Gastrocnemius medialis (tissue), 4 donors: ENCODE measurements around the gene CEP97. TPM values are rescaled to one million over a fixed set of nuclear protein-coding genes. Genes with fewer than 3 reads are reported as not detected.

Experiments used
- ATAC-seq, 2 donors: fragments of 150-250 bp; one replicate each; pipeline ENCODE4 v1.9.1; 2016
- DNase-seq, 2 donors: peaks; one replicate each; pipeline ENCODE4 v3.0.0-alpha.2; 2019
- H3K27ac ChIP-seq, 4 donors: fragments of 200-600 bp; sonication (generic); 1 replicate in 1 of 4; 2 replicates in 3 of 4; pipeline ENCODE4 v1.5.1; 2016 to 2018; ENCODE audit warnings: mild to moderate bottlenecking in 2 of 4, moderate library complexity in 1 of 4
- H3K27me3 ChIP-seq, 3 donors: fragments of 200-600 bp; sonication (generic) in 2 of 3; 1 replicate in 1 of 3; 2 replicates in 2 of 3; pipeline versions ENCODE4 v1.5.1 to v1.6.0; 2016 to 2019; ENCODE audit warnings: mild to moderate bottlenecking in 1 of 3, moderate library complexity in 1 of 3
- H3K36me3 ChIP-seq, 2 donors: fragments of 200-600 bp; sonication (generic) in 1 of 2; one replicate each; pipeline ENCODE4 v1.5.1; 2017 to 2018
- H3K4me1 ChIP-seq, 2 donors: fragments of 200-600 bp; sonication (generic) in 1 of 2; one replicate each; pipeline ENCODE4 v1.5.1; 2016 to 2017; ENCODE audit warnings: mild to moderate bottlenecking in 2 of 2
- H3K4me3 ChIP-seq, 4 donors: fragments of 200-600 bp; sonication (generic) in 3 of 4; 1 replicate in 1 of 4; 2 replicates in 3 of 4; pipeline ENCODE4 v1.5.1; 2016 to 2019; ENCODE audit warnings: mild to moderate bottlenecking in 2 of 4
- H3K9me3 ChIP-seq, 3 donors: fragments of 200-600 bp; sonication (generic) in 2 of 3; 1 replicate in 1 of 3; 2 replicates in 2 of 3; pipeline ENCODE4 v1.5.1; 2016 to 2019
- POLR2A ChIP-seq, 2 donors: fragments of 450-650 bp; IDR thresholded peaks; one replicate each; pipeline ENCODE4 v1.6.1; 2017; ENCODE audit warnings: antibody characterized with exemption in 2 of 2, mild to moderate bottlenecking in 2 of 2, moderate library complexity in 2 of 2
- in situ Hi-C, 4 donors: fragments of 200-750 bp; cut with MboI; loops; one replicate each; pipeline versions ENCODE4 v1.15.0 to v1.8.0; 2017; ENCODE audit warnings: low sequenced_read_pairs in 4 of 4
- intact Hi-C: fragments of 100-400 bp; cut with DNase I; formaldehyde crosslinking; loops from one replicate; pipeline ENCODE4 v1.15.1; 2023; ENCODE audit warnings: low total_unique reads
- total RNA-seq, 4 donors: library from RNA; depleted of rRNA; stranded (reverse); fragments of >200 nt; gene quantifications; one replicate each; pipeline versions ENCODE4 v1.1.0 to v1.2.3, GENCODE V29; 2016
- TF ChIP-seq, protein P1 (sequence below), 5 experiments: fragments of 450-650 bp in 3 of 5; fragments of 200-600 bp in 2 of 5; sonication (generic) in 2 of 5; IDR thresholded peaks in 4 of 5; conservative IDR thresholded peaks in 1 of 5; 1 replicate in 4 of 5; 2 replicates in 1 of 5; pipeline ENCODE4 v1.5.1; 2016 to 2019; ENCODE audit warnings: antibody characterized with exemption in 5 of 5, mild to moderate bottlenecking in 3 of 5, moderate library complexity in 3 of 5

CEP97 gene
- total RNA-seq, 4 donors from 2014 or later = 8.3 to 20.0 (median 13.2) TPM

DNA sequence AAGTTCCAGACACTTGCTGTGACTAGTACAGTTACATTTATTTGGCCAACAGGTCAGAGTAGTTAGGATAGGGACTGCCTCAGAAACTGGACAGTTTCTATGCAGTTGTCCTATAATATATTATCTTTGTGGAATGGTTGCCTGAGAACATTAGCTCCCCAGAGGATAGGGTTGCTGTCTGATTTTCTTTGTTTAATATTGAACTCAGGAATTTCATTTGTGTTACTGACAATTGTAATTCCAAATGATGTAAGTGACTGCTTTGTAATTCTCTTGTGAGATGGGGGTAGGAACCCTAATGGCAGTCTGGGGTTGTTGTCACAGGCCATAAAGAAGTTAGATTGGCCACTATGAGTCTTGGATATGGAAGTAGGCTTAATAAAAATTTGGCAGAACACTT is 56.8 kb downstream of the CEP97 start:
- Histone ChIP-seq H3K27me3 (no peaks in the 10 kb centered on the region), H3K36me3 (peaks cover 0 to 38% of the 10 kb centered on the region in 2 donors), H3K4me3 (peak overlapping the region in 3 of 4 donors; percentile 10 to 84 (median 76)), H3K9me3 (no peaks in the 10 kb centered on the region), H3K27ac (peak overlapping the region; percentile 89 to 94 (median 90)), H3K4me1 (peaks cover 38 to 58% of the 10 kb centered on the region in 2 donors)
- no peak for ATAC-seq
- intact Hi-C loops = no loop called here
- in situ Hi-C loops = no loop called here
- TF ChIP-seq, protein P1, sequence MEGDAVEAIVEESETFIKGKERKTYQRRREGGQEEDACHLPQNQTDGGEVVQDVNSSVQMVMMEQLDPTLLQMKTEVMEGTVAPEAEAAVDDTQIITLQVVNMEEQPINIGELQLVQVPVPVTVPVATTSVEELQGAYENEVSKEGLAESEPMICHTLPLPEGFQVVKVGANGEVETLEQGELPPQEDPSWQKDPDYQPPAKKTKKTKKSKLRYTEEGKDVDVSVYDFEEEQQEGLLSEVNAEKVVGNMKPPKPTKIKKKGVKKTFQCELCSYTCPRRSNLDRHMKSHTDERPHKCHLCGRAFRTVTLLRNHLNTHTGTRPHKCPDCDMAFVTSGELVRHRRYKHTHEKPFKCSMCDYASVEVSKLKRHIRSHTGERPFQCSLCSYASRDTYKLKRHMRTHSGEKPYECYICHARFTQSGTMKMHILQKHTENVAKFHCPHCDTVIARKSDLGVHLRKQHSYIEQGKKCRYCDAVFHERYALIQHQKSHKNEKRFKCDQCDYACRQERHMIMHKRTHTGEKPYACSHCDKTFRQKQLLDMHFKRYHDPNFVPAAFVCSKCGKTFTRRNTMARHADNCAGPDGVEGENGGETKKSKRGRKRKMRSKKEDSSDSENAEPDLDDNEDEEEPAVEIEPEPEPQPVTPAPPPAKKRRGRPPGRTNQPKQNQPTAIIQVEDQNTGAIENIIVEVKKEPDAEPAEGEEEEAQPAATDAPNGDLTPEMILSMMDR (IDR thresholded peaks at IDR 0.05 in 4 of 5, conservative IDR thresholded peaks at IDR 0.05 in 1 of 5) = no peak
- no peak for TF ChIP-seq POLR2A (IDR thresholded peaks at IDR 0.05)
- DNase-seq = no peak

DNA sequence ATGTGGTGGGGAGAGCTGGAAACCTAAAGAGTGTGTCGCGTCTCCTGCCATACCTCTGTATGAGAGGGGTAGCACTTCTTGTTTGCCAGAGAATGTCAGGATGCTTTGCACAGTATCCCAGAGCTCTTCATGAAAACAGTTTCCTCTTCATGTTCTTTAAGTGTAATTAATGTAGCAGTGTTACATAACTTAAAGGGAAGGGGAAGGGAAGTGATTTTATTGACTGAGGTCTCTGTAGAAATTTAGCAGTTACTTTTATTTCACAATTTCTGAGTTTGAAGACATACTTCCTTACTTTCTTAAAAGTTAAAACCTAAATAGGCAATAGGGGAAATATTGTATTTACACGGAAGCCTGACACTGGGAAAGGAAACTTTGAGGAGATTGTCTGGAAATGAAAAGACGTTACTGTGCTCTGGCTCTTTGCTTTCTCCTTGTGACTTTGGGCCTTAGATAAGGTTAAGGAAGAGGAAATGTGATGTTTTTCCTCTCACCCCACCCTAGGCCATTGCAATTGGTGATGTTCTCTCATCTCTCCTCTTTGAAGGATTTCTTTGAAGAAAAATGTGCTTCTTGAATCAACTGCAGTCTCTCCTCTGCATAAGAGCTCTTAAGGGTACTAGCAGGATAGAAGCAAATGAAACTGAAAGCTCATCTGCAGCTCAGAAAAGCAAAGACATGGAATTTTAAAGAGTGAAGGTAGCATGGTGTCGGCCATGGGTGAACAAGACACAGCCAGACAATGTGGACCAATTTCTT is 60.6 kb downstream of the CEP97 start:
- H3K27ac ChIP-seq = peak overlapping the region; percentile 89 to 94 (median 90)
- H3K4me1 ChIP-seq = peaks cover 29 to 53% of the 10 kb centered on the region in 2 donors
- in situ Hi-C loops (no loop called here), intact Hi-C loops (no loop called here)
- no peak for TF ChIP-seq POLR2A (IDR thresholded peaks at IDR 0.05)
- TF ChIP-seq, protein P1 (IDR thresholded peaks at IDR 0.05 in 4 of 5, conservative IDR thresholded peaks at IDR 0.05 in 1 of 5) = no peak
- DNase-seq = no peak
- peaks cover 0 to 74% of the 10 kb centered on the region in 2 donors for H3K36me3 ChIP-seq
- H3K27me3 ChIP-seq = no peaks in the 10 kb centered on the region
- no peak for ATAC-seq
- H3K9me3 ChIP-seq = no peaks in the 10 kb centered on the region
- no peak overlapping the region for H3K4me3 ChIP-seq

DNA sequence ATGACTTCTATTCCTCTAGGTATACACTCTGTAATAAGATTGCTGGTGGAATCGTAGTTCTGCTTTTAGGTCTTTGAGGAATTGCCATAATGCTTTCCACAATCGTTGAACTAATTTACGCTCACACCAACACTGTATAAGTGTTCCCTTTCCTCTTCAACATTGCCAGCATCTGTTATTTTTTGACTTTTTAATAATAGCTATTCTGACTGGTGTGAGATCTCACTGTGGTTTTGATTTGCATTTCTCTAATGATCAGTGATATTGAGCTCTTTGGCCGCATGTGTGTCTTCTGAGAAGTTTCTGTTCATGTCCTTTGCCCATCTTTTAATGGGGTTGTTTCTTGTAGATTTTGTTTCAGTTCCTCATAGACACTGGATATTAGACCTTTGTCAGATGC is 67.4 kb downstream of the CEP97 start:
- TF ChIP-seq POLR2A (IDR thresholded peaks at IDR 0.05) = no peak
- TF ChIP-seq, protein P1 (IDR thresholded peaks at IDR 0.05 in 4 of 5, conservative IDR thresholded peaks at IDR 0.05 in 1 of 5) = no peak
- Histone ChIP-seq H3K27ac (no peak overlapping the region), H3K27me3 (no peaks in the 10 kb centered on the region), H3K4me1 (peaks cover 0 to 18% of the 10 kb centered on the region in 2 donors), H3K4me3 (no peak overlapping the region), H3K9me3 (no peaks in the 10 kb centered on the region), H3K36me3 (peaks cover 0 to 57% of the 10 kb centered on the region in 2 donors)
- no peak for ATAC-seq
- no peak for DNase-seq
- intact Hi-C loops (no loop called here), in situ Hi-C loops (no loop called here)

DNA sequence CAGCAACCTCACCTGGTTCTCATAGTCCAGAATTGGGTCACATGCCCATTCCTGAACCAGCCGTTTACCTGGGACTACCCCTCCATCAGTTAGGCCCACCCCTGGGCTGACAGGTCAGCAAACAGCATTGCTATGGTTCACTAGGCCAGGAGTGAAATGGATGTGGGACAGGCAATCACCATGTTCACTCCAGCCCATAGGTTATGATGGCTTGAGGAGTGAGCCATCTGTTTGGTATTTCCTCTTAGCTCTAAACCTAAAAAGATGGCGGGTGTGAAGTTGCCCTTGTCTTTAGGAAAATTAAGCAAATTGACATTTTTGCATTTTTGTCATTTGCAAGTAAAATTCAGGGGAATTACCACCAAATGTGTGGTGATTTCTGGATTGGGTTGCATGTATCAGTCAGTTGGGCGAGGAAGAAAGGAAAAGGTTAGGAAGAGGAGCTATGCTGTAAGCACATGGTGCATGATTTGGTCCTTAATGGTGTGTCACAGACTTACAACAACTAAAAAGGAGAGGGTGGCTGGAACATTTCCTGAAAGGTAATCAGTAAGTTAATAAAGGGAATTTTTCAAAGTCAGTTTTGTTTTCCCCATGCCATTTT is 71.8 kb downstream of the CEP97 start:
- peaks cover 0 to 16% of the 10 kb centered on the region in 2 donors for H3K36me3 ChIP-seq
- intact Hi-C loops = no loop called here
- TF ChIP-seq POLR2A (IDR thresholded peaks at IDR 0.05) = no peak
- TF ChIP-seq, protein P1 (IDR thresholded peaks at IDR 0.05 in 4 of 5, conservative IDR thresholded peaks at IDR 0.05 in 1 of 5) = no peak
- no peaks in the 10 kb centered on the region for H3K27me3 ChIP-seq
- H3K4me3 ChIP-seq = no peak overlapping the region
- H3K4me1 ChIP-seq = peaks cover 0 to 9% of the 10 kb centered on the region in 2 donors
- in situ Hi-C loops = no loop called here
- DNase-seq (no peak), ATAC-seq (no peak)
- no peaks in the 10 kb centered on the region for H3K9me3 ChIP-seq
- H3K27ac ChIP-seq = no peak overlapping the region
